ENCODE data around the gene SYNE4.

DNA sequence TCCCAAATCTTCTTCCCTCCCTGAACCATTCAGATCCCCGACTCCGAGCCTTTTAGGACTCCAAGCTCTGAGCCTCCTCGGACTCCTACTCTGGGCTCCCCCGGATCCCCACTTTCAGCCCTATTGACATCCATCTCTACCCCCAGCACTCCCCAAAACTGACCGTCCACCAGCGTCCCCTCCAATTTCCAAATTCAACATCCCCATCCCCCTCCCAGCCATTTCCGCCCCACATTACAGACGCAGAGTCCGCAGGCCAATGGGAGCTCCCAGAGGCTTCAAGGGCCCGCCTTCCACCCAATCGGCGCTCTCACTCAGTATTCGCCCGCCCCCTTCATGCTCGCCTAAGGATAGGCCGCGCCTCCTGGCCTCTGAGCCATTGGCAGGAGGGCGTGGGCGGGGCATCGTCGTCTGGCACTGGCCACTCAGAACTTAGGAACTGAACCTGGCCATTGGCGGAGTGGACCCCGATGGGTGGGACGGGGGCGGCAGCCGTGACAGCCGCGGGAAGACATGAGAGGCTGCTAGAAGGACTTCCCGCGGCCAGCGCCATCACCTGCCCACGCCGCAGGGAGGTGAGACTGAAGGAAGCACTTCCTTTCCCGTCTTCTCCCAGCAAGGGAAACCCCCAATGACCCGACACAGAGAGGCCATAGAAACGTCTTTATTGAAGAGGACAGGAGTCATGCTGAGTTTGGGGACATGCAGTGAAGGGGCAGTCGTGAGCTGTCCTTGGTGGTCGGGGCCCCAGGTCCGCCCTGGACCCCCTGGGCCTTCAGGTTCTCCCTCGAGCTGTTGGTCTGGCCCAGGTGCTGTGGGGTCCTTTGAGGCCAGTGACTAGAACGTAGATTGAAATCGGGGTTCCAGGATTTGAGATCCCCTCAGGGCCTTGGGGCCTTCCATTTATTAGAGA lies 5.7 kb upstream of the SYNE4 start, which contains the start of gene ALKBH6:
- TF ChIP-seq FOXM1 (IDR thresholded peaks at IDR 0.05; ENCODE audit: borderline replicate concordance, low read depth) (no peak), NFIC (IDR thresholded peaks at IDR 0.05) (no peak), YY1 (IDR thresholded peaks at IDR 0.05; ENCODE audit: low read depth) (peak; percentile 79), TAF1 (IDR thresholded peaks at IDR 0.05; ENCODE audit: low read depth) (peak; percentile 66; the same call in 1 of the 2 replicates), CREB1 (IDR thresholded peaks at IDR 0.05; ENCODE audit: low read depth) (peak; percentile 79), EP300 (IDR thresholded peaks at IDR 0.05; ENCODE audit: borderline replicate concordance) (no peak), ZBTB7A (IDR thresholded peaks at IDR 0.05; ENCODE audit: low read depth) (no peak), EGR1 (IDR thresholded peaks at IDR 0.05) (peak; percentile 60)
- TF ChIP-seq, protein P1, sequence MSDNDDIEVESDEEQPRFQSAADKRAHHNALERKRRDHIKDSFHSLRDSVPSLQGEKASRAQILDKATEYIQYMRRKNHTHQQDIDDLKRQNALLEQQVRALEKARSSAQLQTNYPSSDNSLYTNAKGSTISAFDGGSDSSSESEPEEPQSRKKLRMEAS (IDR thresholded peaks at IDR 0.05) = peak; percentile 81
- TF ChIP-seq, protein P2, sequence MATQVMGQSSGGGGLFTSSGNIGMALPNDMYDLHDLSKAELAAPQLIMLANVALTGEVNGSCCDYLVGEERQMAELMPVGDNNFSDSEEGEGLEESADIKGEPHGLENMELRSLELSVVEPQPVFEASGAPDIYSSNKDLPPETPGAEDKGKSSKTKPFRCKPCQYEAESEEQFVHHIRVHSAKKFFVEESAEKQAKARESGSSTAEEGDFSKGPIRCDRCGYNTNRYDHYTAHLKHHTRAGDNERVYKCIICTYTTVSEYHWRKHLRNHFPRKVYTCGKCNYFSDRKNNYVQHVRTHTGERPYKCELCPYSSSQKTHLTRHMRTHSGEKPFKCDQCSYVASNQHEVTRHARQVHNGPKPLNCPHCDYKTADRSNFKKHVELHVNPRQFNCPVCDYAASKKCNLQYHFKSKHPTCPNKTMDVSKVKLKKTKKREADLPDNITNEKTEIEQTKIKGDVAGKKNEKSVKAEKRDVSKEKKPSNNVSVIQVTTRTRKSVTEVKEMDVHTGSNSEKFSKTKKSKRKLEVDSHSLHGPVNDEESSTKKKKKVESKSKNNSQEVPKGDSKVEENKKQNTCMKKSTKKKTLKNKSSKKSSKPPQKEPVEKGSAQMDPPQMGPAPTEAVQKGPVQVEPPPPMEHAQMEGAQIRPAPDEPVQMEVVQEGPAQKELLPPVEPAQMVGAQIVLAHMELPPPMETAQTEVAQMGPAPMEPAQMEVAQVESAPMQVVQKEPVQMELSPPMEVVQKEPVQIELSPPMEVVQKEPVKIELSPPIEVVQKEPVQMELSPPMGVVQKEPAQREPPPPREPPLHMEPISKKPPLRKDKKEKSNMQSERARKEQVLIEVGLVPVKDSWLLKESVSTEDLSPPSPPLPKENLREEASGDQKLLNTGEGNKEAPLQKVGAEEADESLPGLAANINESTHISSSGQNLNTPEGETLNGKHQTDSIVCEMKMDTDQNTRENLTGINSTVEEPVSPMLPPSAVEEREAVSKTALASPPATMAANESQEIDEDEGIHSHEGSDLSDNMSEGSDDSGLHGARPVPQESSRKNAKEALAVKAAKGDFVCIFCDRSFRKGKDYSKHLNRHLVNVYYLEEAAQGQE (IDR thresholded peaks at IDR 0.05; ENCODE audit: low read depth) = peak; percentile 61; the same call in 1 of the 2 replicates
- TF ChIP-seq, protein P3, sequence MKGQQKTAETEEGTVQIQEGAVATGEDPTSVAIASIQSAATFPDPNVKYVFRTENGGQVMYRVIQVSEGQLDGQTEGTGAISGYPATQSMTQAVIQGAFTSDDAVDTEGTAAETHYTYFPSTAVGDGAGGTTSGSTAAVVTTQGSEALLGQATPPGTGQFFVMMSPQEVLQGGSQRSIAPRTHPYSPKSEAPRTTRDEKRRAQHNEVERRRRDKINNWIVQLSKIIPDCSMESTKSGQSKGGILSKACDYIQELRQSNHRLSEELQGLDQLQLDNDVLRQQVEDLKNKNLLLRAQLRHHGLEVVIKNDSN (IDR thresholded peaks at IDR 0.05) = 0 out of 2 replicates have a peak, but pooled peaks have one; percentile 30

Data from Ishikawa (cell line).